ENCODE measurements around the gene WRAP73. TPM values are rescaled to one million over a fixed set of nuclear protein-coding genes. Genes with fewer than 3 reads are reported as not detected.

The WRAP73 gene, protein sequence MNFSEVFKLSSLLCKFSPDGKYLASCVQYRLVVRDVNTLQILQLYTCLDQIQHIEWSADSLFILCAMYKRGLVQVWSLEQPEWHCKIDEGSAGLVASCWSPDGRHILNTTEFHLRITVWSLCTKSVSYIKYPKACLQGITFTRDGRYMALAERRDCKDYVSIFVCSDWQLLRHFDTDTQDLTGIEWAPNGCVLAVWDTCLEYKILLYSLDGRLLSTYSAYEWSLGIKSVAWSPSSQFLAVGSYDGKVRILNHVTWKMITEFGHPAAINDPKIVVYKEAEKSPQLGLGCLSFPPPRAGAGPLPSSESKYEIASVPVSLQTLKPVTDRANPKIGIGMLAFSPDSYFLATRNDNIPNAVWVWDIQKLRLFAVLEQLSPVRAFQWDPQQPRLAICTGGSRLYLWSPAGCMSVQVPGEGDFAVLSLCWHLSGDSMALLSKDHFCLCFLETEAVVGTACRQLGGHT
- 12.4 and 16.7 TPM in 2 replicates for total RNA-seq

DNA sequence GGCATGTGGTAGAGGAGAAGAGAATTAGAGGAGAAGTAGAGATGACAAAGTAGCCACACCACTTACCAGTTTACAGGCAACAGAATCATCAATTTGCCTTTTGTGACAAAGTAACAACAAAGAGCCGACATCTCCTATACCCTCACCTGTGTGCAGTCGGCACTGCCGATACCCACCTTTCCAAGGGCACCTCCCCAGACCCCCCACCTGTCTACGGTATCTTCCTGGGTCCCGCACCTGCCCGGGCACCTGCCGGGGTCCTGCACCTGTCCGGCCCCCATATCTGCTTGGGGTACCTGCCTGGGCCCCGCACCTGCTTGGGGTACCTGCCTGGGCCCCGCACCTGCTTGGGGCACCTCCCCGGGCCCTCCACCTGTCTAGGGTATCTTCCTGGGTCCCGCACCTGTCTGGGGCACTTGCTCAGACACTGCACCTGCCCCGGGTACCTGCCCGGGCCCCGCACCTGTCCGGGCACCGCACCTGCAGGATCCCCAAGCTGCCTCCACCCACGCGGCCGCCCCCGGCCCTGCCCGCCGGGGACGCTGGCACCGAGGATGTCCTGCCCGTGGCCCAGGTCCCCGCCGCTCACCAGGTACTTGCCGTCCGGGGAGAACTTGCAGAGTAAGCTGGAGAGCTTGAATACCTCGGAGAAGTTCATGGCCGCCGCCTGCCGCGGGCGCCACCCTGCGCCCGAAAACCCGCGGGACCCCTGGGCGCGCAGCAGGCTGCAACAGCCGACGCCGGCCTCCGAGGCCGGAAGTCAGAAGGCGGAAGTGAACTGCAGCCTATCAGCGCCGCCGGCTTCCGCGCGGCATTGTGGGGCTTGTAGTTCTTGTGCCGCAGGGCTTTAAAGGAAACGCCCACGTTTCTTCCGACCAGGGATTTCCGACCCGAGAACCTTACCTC, at the start of gene WRAP73:
Gene WRAP73 (minus strand): TSS at position 762 of the 906 bp plus-strand sequence. CDS start 104 bp downstream, at position 658.

DNA sequence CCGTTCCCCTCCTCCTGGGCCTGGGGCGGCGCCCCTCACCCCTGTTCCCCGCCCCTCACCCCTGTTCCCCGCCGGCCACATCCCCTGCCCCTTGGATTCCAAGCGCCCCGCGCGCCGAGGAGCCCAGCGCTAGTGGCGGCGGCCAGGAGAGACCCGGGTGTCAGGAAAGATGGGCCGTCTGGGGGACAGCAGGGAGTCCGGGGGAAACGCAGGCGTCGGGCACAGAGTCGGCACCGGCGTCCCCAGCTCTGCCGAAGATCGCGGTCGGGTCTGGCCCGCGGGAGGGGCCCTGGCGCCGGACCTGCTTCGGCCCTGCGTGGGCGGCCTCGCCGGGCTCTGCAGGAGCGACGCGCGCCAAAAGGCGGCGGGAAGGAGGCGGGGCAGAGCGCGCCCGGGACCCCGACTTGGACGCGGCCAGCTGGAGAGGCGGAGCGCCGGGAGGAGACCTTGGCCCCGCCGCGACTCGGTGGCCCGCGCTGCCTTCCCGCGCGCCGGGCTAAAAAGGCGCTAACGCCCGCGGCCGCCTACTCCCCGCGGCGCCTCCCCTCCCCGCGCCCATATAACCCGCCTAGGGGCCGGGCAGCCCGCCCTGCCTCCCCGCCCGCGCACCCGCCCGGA, 2.1 kb upstream of the WRAP73 start, which contains the start of gene TP73:
Gene TP73 (plus strand): TSS at position 587 of the 618 bp plus-strand sequence. CDS start 29,850 bp downstream, outside the sequence.

GRCh38 chr1:3624200-3625136, 25.4 kb downstream of the WRAP73 start, which contains the start of gene TPRG1L:
Gene TPRG1L (plus strand): TSS chr1:3625015. CDS start chr1:3625073, 58 bp downstream.

DNA sequence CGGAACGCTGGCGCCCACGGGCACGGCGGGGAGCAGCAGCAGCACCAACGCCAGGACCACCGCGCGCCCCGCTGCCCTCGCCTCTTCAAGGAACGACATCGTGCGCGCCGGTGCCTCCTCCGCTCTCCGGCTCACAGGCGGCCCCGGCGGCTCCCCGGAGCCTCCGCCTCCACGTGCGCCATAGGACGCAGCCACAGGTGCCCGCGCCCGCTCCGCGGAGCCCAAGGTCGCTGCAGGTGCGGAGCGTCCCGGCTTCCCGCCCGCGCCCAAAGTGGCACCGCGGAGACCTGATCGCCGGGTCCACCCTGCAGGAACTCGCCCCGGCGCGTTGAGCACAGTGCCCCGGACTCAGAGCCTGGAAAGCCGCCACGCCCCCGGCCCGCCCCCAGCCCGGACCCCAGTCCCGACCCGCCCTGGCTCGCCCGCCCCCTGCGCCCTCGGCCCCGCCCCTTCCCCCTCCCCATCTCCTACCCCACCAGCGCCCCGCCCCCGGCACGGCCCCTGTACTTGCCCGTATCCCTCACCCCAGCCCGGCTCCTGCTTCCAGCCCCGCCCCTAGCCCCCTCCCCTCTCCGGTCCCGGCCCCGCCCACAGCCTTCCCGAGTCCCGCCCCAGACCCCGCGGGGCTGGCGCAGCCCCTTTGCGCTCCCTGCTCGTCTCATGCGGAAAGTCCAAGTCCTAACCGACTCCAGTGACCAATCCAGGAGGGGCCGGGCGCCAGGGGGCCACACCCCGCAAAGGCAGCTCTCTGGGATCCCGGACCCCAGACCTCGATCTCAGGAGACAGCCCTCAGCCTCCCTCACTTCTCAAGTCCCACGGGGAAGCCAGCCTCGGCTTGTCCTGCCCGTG, 38.5 kb downstream of the WRAP73 start, which contains the start of gene MEGF6:
Gene MEGF6 (minus strand): TSS at position 339 of the 850 bp plus-strand sequence. CDS start 240 bp downstream, at position 99.

Other genes with a start within 250 kb of the WRAP73 start
- gene ARHGEF16, start 195.4 kb downstream of the WRAP73 start, total RNA-seq = 0.28 and 0.38 TPM in 2 replicates
- gene MEGF6, start 38.6 kb downstream of the WRAP73 start, total RNA-seq = 9.4 and 38.9 TPM in 2 replicates
- 20.0 and 37.0 TPM in 2 replicates for gene TPRG1L, start 25.1 kb downstream of the WRAP73 start, total RNA-seq
- gene TP73, start 2.4 kb upstream of the WRAP73 start, total RNA-seq = not detected in 2 replicates
- not detected in 2 replicates for gene CCDC27, start 102.3 kb upstream of the WRAP73 start, total RNA-seq
- gene SMIM1, start 122.6 kb upstream of the WRAP73 start, total RNA-seq = 1.4 TPM in 1 of 2 replicates, not detected in the other
- 36.6 and 50.4 TPM in 2 replicates for gene LRRC47, start 146.4 kb upstream of the WRAP73 start, total RNA-seq
- gene CEP104, start 207.1 kb upstream of the WRAP73 start, total RNA-seq = 13.8 and 17.8 TPM in 2 replicates
- 4.8 and 10.5 TPM in 2 replicates for gene DFFB, start 207.4 kb upstream of the WRAP73 start, total RNA-seq